Bronchial epithelial cell (primary cell): ENCODE measurements around the gene CDH13. TPM values are rescaled to one million over a fixed set of nuclear protein-coding genes. Genes with fewer than 3 reads are reported as not detected.

ENCODE experiments used
- DNase-seq: peaks from one replicate; pipeline ENCODE4 v3.0.0-alpha.2; 2010; ENCODE audit warnings: low read depth
- FAIRE-seq: peaks from 2 replicates; lab custom pipeline; 2011; peaks lifted over from hg19 to GRCh38; lab: Jason Lieb, UNC
- H3K27me3 ChIP-seq: 2 replicates; pipeline ENCODE4 v1.5.1; 2011; ENCODE audit warnings: low read length; ENCODE audit not compliant: control insufficient read depth, insufficient read depth
- H3K36me3 ChIP-seq: 2 replicates; pipeline ENCODE4 v1.5.1; 2011; ENCODE audit warnings: low read length; ENCODE audit not compliant: control insufficient read depth, insufficient read depth
- H3K4me3 ChIP-seq: 2 replicates; pipeline ENCODE4 v1.5.1; 2011; ENCODE audit warnings: mild to moderate bottlenecking, low read depth, low read length, control low read depth
- total RNA-seq: library from RNA; depleted of rRNA; stranded (reverse); fragments of >200 nt; gene quantifications from 2 replicates; pipeline ENCODE4 v1.2.1, GENCODE V29; 2014
- TF ChIP-seq, protein P1 (sequence below): IDR thresholded peaks from 2 replicates; pipeline ENCODE4 v1.5.1; 2011; ENCODE audit warnings: mild to moderate bottlenecking, moderate library complexity, low read length, control low read depth, inconsistent platforms; ENCODE audit not compliant: insufficient read depth, severe bottlenecking

The CDH13 gene
- total RNA-seq, 1 donor from 2014 or later = 31.3 TPM

DNA sequence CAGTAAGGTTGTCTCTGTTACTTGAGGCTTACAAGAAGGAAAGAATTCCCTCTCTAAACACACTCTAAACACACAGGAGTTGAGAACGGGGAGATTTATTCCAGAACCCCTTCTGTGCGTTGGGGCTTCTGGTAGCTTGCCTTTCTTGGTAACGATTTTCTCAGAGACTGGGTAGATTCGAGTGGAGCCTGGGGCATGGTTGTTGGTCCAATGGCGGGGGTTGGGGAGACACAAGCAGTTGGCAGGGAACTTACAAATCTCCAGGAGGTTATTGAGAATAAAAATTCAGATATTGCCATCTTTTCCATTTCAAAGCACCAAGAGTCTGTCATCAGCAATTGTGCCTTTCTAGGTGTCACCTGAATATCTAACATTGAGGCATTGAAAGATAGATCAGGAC is 251.7 kb downstream of the CDH13 start:
- Histone ChIP-seq H3K36me3 (no peaks in the 10 kb centered on the region), H3K27me3 (no peaks in the 10 kb centered on the region), H3K4me3 (no peak overlapping the region)
- DNase-seq = no peak
- no peak for FAIRE-seq
- TF ChIP-seq, protein P1, sequence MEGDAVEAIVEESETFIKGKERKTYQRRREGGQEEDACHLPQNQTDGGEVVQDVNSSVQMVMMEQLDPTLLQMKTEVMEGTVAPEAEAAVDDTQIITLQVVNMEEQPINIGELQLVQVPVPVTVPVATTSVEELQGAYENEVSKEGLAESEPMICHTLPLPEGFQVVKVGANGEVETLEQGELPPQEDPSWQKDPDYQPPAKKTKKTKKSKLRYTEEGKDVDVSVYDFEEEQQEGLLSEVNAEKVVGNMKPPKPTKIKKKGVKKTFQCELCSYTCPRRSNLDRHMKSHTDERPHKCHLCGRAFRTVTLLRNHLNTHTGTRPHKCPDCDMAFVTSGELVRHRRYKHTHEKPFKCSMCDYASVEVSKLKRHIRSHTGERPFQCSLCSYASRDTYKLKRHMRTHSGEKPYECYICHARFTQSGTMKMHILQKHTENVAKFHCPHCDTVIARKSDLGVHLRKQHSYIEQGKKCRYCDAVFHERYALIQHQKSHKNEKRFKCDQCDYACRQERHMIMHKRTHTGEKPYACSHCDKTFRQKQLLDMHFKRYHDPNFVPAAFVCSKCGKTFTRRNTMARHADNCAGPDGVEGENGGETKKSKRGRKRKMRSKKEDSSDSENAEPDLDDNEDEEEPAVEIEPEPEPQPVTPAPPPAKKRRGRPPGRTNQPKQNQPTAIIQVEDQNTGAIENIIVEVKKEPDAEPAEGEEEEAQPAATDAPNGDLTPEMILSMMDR = no peak

- Histone ChIP-seq H3K4me3 (no peak overlapping the region), H3K27me3 (no peaks in the 10 kb centered on the region), H3K36me3 (no peaks in the 10 kb centered on the region)
- DNase-seq (no peak), FAIRE-seq (no peak)
- TF ChIP-seq, protein P1 = no peak
These were observed 253.6 kb downstream of the CDH13 start for GRCh38 chr16:82880346-82880745.

DNA sequence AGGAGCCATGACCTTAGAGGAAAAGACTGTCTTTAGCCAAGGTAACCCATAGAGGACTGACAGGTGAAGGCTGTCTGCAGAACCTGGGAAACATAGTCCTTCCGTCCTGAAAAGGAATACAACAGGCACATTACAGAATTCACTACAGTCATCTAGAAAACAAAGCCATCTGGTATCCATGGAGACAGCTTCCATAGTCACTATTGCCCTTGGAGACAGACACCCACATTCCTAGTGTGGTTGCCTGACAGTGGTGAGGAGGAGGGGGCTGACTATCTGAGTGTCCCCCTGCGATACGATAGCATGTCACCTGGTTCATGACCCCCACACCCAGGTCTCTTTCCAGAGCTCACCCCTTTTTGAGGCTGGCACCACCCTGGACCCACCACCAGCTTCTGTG is 254.7 kb downstream of the CDH13 start:
- Histone ChIP-seq H3K27me3 (no peaks in the 10 kb centered on the region), H3K36me3 (no peaks in the 10 kb centered on the region), H3K4me3 (no peak overlapping the region)
- FAIRE-seq (no peak), DNase-seq (no peak)
- TF ChIP-seq, protein P1 = no peak

- no peak for DNase-seq
- no peaks in the 10 kb centered on the region for H3K36me3 ChIP-seq
- FAIRE-seq = no peak
- H3K4me3 ChIP-seq = no peak overlapping the region
- H3K27me3 ChIP-seq = no peaks in the 10 kb centered on the region
- TF ChIP-seq, protein P1 = no peak
These were observed 255.5 kb downstream of the CDH13 start for GRCh38 chr16:82882226-82882625.

- FAIRE-seq = no peak
- TF ChIP-seq, protein P1 = no peak
- no peaks in the 10 kb centered on the region for H3K27me3 ChIP-seq
- H3K4me3 ChIP-seq = no peak overlapping the region
- H3K36me3 ChIP-seq = no peaks in the 10 kb centered on the region
- no peak for DNase-seq
These were observed 256.4 kb downstream of the CDH13 start for GRCh38 chr16:82882982-82883835.

- TF ChIP-seq, protein P1 = no peak
- no peak for FAIRE-seq
- H3K4me3 ChIP-seq = no peak overlapping the region
- no peaks in the 10 kb centered on the region for H3K27me3 ChIP-seq
- no peaks in the 10 kb centered on the region for H3K36me3 ChIP-seq
- DNase-seq = no peak
These were observed 257.6 kb downstream of the CDH13 start for GRCh38 chr16:82884320-82884898.
